ENCODE measurements around the gene MAP3K2. TPM values are rescaled to one million over a fixed set of nuclear protein-coding genes. Genes with fewer than 3 reads are reported as not detected.
"Not testable (repeated sequence)": the region's sequence is repeated elsewhere in the genome, so short reads cannot be mapped to it uniquely, and the experiment has no call there.

MAP3K2 gene
- total and polyA plus RNA-seq, 2 of the 8 experiments (the other 6 are each of a cell fraction or from before 2014, with no cell fraction given): 2.0 to 23.2 TPM

- H4K8ac ChIP-seq (ENCODE audit: extremely low read depth, insufficient read depth, low read length); H3K36me3 ChIP-seq (ENCODE audit: control insufficient read depth in 2 of 4, insufficient read depth in 4 of 4, low read length in 3 of 4); H3K79me1 ChIP-seq (ENCODE audit: low read depth, low read length); H4K20me1 ChIP-seq (replicated peaks in 1 of 2; ENCODE audit: control insufficient read depth in 1 of 2, insufficient read depth in 2 of 2, low read length in 2 of 2); H2BK15ac ChIP-seq (ENCODE audit: low read length); H3K4ac ChIP-seq (replicated peaks; ENCODE audit: insufficient read length, low read depth, low read length); H3K4me2 ChIP-seq (ENCODE audit: insufficient read depth in 1 of 2, low read depth in 2 of 2, low read length in 2 of 2); H3K56ac ChIP-seq (replicated peaks; ENCODE audit: insufficient read length, low read depth, low read length); H3K27me3 ChIP-seq (replicated peaks in 1 of 4; ENCODE audit: control insufficient read depth in 3 of 4, extremely low read depth in 1 of 4, insufficient read depth in 3 of 4, low read length in 3 of 4); H3K27ac ChIP-seq (ENCODE audit: low read depth, low read length); FAIRE-seq; H3K9ac ChIP-seq (replicated peaks in 1 of 4; ENCODE audit: extremely low read depth in 1 of 4, low read depth in 3 of 4, low read length in 3 of 4); H2AFZ ChIP-seq (ENCODE audit: low read length); H3K9me3 ChIP-seq (ENCODE audit: insufficient read depth in 2 of 2, low read depth in 1 of 2, low read length in 1 of 2); H2BK20ac ChIP-seq (ENCODE audit: low read length); H3K23ac ChIP-seq (ENCODE audit: insufficient read length); H4K5ac ChIP-seq (ENCODE audit: insufficient read length, low read depth, low read length); H2BK120ac ChIP-seq (replicated peaks; ENCODE audit: low read depth, low read length); H2BK12ac ChIP-seq (ENCODE audit: low read depth, low read length); H2AK5ac ChIP-seq (ENCODE audit: low read depth, low read length); H3K4me1 ChIP-seq (replicated peaks in 1 of 4; ENCODE audit: control insufficient read depth in 3 of 4, insufficient read depth in 4 of 4, low read length in 3 of 4); H3K23me2 ChIP-seq (ENCODE audit: low read depth, low read length); H3K18ac ChIP-seq (ENCODE audit: extremely low read depth, low read length); H3K79me2 ChIP-seq (ENCODE audit: control insufficient read depth in 1 of 2, insufficient read depth in 2 of 2, low read length in 2 of 2); H3K14ac ChIP-seq (ENCODE audit: insufficient read length); H3K4me3 ChIP-seq (ENCODE audit: extremely low read depth in 1 of 4, insufficient read depth in 2 of 4, low read depth in 3 of 4, low read length in 4 of 4); H4K91ac ChIP-seq (replicated peaks; ENCODE audit: insufficient read length, low read length); H2BK5ac ChIP-seq (ENCODE audit: low read depth, low read length); DNase-seq (ENCODE audit: low read depth in 1 of 2, low spot score in 2 of 2): not testable (repeated sequence)
- WGBS, 2 experiments (ENCODE audit: extremely low coverage in 1 of 2, insufficient coverage in 1 of 2, insufficient read length in 1 of 2, insufficient replicate concordance in 2 of 2, low coverage in 1 of 2, low lambda C conversion rate in 2 of 2, missing lambda C conversion rate in 1 of 2): 93% methylated on average over 8 of the region's 8 CpGs; no CpG with 5 or more reads in 1 of the 2 experiments
- ChIA-PET POLR2A (ENCODE audit: partially characterized antibody) (interaction anchor here (1.4 kb wide), 1 partner anchor 12 kb away, joined by 4 read pairs; no protein-coding TSS in a partner anchor), CTCF (ENCODE audit: partially characterized antibody) (interaction anchor here (0.9 to 1.4 kb wide), 5 partner anchors 20 to 86 kb away, joined by 3 to 6 read pairs (median 3); no protein-coding TSS in a partner anchor)
These were observed 21.9 kb upstream of the MAP3K2 start for GRCh38 chr2:127409716-127410115.
